Measurements from ENCODE around the gene ST6GAL1. TPM values are rescaled to one million over a fixed set of nuclear protein-coding genes. Genes with fewer than 3 reads are reported as not detected.
"Not testable (repeated sequence)": the region's sequence is repeated elsewhere in the genome, so short reads cannot be mapped to it uniquely, and the experiment has no call there.

The ST6GAL1 gene
- total RNA-seq, 1 experiment from 2014 or later: 74.2 TPM

DNA sequence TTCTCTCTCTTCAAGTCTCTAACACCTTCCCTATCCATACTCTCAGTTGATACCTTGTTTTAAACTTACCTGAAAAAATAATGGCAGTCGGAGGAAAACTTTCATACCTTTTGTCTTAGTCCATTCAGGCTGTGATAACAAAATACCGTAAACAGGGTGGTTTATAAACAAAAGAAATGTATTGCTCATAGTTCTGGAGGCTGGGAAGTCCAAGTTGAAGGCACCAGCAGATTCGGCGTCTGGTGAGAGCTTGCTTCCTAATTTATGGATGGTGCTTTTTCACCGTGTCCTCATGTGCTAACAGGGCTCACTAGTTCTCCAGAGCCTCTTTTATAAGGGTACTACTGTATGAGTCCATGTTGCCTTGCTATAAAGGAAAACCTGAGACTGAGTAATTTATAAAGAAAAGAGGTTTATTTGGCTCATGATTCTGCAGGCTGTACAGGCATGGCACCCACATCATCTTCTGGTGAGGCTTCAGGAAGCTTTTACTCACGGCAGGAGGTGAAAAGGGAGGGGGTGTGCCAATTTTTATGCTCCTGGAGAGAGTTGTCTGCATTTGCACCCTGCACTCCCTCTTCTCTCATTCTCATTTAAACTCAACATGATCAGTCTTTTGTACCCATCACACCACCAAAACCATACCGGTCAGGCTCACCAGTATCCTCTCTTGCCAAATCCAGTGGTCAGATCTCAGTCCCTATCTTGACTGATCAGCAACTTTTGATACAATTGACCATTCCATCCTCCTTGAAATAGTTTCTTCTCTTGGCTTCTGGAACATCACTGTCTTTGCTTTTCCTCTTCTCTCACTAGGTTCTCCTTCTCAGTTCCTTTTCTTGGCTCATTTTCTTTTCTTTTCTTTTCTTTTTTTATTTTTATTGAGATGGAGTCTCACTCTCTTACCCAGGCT, 21.6 kb downstream of the ST6GAL1 start:
- intact Hi-C loops (cut with micrococcal nuclease; ENCODE audit: unreplicated experiment): loop anchor here (1.0 kb wide), 1 partner anchor 8 kb away; no protein-coding TSS in a partner anchor
- Histone ChIP-seq H3K4me3 (ENCODE audit: low read depth, low read length, poor library complexity, severe bottlenecking) (no peak overlapping the region), H3K9me3 (ENCODE audit: low read depth, low read length, poor library complexity, severe bottlenecking) (peaks cover 6% of the 10 kb centered on the region), H3K27me3 (replicated peaks; ENCODE audit: insufficient read depth, low read depth, low read length, poor library complexity) (no peaks in the 10 kb centered on the region), H3K4me1 (ENCODE audit: insufficient read depth, low read length, poor library complexity, severe bottlenecking) (peaks cover 8% of the 10 kb centered on the region), H3K36me3 (ENCODE audit: insufficient read depth, low read length, poor library complexity, severe bottlenecking) (peaks cover 4% of the 10 kb centered on the region), H3K27ac (ENCODE audit: low read depth, low read length, poor library complexity, severe bottlenecking) (no peak overlapping the region)
- ChIA-PET CTCF (no interaction called here), POLR2A (ENCODE audit: low non-redundant PET) (no interaction called here)
- no TSS peak for BruUV-seq (replicated peaks)
- TF ChIP-seq CTCF (conservative IDR thresholded peaks at IDR 0.05; ENCODE audit: low read depth, low read length): no peak
- no peak for TF ChIP-seq EZH2 (IDR thresholded peaks at IDR 0.05; ENCODE audit: borderline replicate concordance, low read depth, low read length, poor library complexity, severe bottlenecking)
- no peak for DNase-seq (ENCODE audit: low spot score)

DNA sequence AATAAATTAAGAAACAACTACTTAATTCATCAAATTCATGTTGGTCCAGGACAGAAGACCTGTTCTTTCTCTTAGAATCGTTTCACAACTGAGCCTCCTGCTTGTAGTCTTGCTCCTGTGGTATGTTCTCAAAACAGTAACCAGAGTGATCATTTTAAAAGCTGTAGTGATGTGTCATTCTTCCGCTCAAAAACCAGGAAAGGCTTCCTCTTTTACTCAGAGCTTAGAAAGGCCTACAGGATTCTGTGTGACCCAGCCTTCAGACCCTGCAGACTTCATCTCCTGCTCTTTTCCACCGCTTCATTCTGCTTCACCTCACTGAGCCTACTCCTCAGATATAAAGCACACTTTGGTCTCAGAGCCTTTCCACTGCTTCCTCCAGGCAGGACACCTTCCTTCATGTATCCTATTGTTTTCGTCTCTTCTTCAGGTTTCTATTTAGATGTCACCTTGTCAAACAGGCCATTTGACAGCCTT, 22.7 kb downstream of the ST6GAL1 start:
- no TSS peak for BruUV-seq (replicated peaks)
- no peak for DNase-seq (ENCODE audit: low spot score)
- ChIA-PET CTCF (no interaction called here), POLR2A (ENCODE audit: low non-redundant PET) (no interaction called here)
- Histone ChIP-seq H3K4me3 (ENCODE audit: low read depth, low read length, poor library complexity, severe bottlenecking) (no peak overlapping the region), H3K36me3 (ENCODE audit: insufficient read depth, low read length, poor library complexity, severe bottlenecking) (peaks cover 4% of the 10 kb centered on the region), H3K9me3 (ENCODE audit: low read depth, low read length, poor library complexity, severe bottlenecking) (peaks cover 6% of the 10 kb centered on the region), H3K27ac (ENCODE audit: low read depth, low read length, poor library complexity, severe bottlenecking) (peak overlapping the region; percentile 6), H3K4me1 (ENCODE audit: insufficient read depth, low read length, poor library complexity, severe bottlenecking) (peaks cover 8% of the 10 kb centered on the region), H3K27me3 (replicated peaks; ENCODE audit: insufficient read depth, low read depth, low read length, poor library complexity) (no peaks in the 10 kb centered on the region)
- intact Hi-C loops (cut with micrococcal nuclease; ENCODE audit: unreplicated experiment): no loop called here
- TF ChIP-seq EZH2 (IDR thresholded peaks at IDR 0.05; ENCODE audit: borderline replicate concordance, low read depth, low read length, poor library complexity, severe bottlenecking) (no peak), CTCF (conservative IDR thresholded peaks at IDR 0.05; ENCODE audit: low read depth, low read length) (no peak)

DNA sequence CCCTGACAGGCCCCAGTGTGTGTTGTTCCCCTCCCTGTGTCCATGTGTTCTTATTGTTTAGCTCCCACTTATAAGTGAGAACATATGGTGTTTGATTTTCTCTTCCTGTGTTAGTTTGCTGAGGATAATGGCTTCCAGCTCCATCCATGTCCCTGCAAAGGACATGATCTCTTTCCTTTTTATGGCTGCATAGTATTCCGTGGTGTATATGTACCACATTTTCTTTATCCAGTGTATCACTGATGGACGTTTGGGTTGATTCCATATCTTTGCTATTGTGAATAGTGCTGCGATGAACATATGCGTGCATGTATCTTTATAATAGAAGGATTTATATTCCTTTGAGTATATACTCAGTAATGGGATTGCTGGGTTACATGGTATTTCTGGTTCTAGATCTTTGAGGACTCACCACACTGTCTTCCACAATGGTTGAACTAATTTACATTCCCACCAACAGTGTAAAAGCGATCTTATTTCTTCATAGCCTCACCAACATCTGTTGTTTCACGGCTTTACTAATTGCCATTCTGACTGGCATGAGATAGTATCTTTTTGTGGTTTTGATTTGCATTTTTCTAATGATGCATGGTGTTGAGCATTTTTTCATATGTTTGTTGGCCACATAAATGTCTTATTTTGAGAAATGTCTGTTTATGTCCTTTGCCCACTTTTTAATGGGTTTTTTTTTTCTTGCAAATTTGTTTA, 23.8 kb downstream of the ST6GAL1 start:
- POLR2A ChIA-PET (ENCODE audit: low non-redundant PET); H3K27me3 ChIP-seq (replicated peaks; ENCODE audit: insufficient read depth, low read depth, low read length, poor library complexity); intact Hi-C loops (cut with micrococcal nuclease; ENCODE audit: unreplicated experiment); H3K9me3 ChIP-seq (ENCODE audit: low read depth, low read length, poor library complexity, severe bottlenecking); BruUV-seq (replicated peaks); H3K27ac ChIP-seq (ENCODE audit: low read depth, low read length, poor library complexity, severe bottlenecking); H3K4me3 ChIP-seq (ENCODE audit: low read depth, low read length, poor library complexity, severe bottlenecking); H3K36me3 ChIP-seq (ENCODE audit: insufficient read depth, low read length, poor library complexity, severe bottlenecking): not testable (repeated sequence)
- peak; percentile 57 for DNase-seq (ENCODE audit: low spot score)
- CTCF ChIA-PET: interaction anchor here (0.7 kb wide), 1 partner anchor 196 kb away, joined by 3 read pairs; no protein-coding TSS in a partner anchor
- H3K4me1 ChIP-seq (ENCODE audit: insufficient read depth, low read length, poor library complexity, severe bottlenecking): peaks cover 10% of the 10 kb centered on the region

Measured in A673 (cell line).